Karpas-422 (cell line): Measurements from ENCODE around the gene ADGRG3. TPM values are rescaled to one million over a fixed set of nuclear protein-coding genes. Genes with fewer than 3 reads are reported as not detected.
A peak's percentile ranks its signal among the peaks of the same experiment; 100 is the strongest.

Experiments used
- DNase-seq: peaks from one replicate; pipeline ENCODE4 v3.0.0-alpha.2; 2015
- H2AFZ ChIP-seq: fragments of 200-600 bp; sonication (generic); 2 replicates; pipeline ENCODE4 v1.6.1; 2014; ENCODE audit warnings: antibody characterized with exemption, low read length, mixed read lengths
- H3K27ac ChIP-seq: fragments of 200-600 bp; sonication (generic); 2 replicates; pipeline ENCODE4 v1.5.1; 2014; ENCODE audit warnings: mild to moderate bottlenecking, low read length, moderate library complexity
- H3K27me3 ChIP-seq: fragments of 200-600 bp; sonication (generic); 2 replicates; pipeline ENCODE4 v1.6.1; 2014; ENCODE audit warnings: low read length, mixed read lengths
- H3K36me3 ChIP-seq: fragments of 200-600 bp; sonication (generic); 2 replicates; pipeline ENCODE4 v1.6.1; 2014; ENCODE audit warnings: low read length, mixed read lengths; ENCODE audit not compliant: insufficient read depth
- H3K4me1 ChIP-seq: fragments of 200-600 bp; sonication (generic); 2 replicates; pipeline ENCODE4 v1.6.1; 2014; ENCODE audit warnings: mild to moderate bottlenecking, low read length, mixed read lengths
- H3K4me2 ChIP-seq: fragments of 200-600 bp; sonication (generic); 2 replicates; pipeline ENCODE4 v1.6.1; 2014; ENCODE audit warnings: low read length, low read depth, mild to moderate bottlenecking; ENCODE audit not compliant: poor library complexity, severe bottlenecking
- H3K4me3 ChIP-seq: fragments of 200-600 bp; sonication (generic); 2 replicates; pipeline ENCODE4 v1.5.1; 2014; ENCODE audit warnings: mild to moderate bottlenecking, antibody characterized with exemption, low read length, mixed read lengths
- H3K79me2 ChIP-seq: fragments of 200-600 bp; sonication (generic); 2 replicates; pipeline ENCODE4 v1.6.1; 2014; ENCODE audit warnings: mild to moderate bottlenecking, low read length, mixed read lengths
- H3K9ac ChIP-seq: fragments of 200-600 bp; sonication (generic); 2 replicates; pipeline ENCODE4 v1.6.0; 2014; ENCODE audit warnings: low read length
- H3K9me2 ChIP-seq: fragments of 200-600 bp; sonication (generic), shearing (Covaris generic); replicated peaks from 2 replicates; pipeline ENCODE4 v1.6.0; 2014; ENCODE audit warnings: mild to moderate bottlenecking, low read length, moderate library complexity; ENCODE audit not compliant: insufficient read depth
- H3K9me3 ChIP-seq: fragments of 300-700, 200-600 bp; sonication (generic); 2 replicates; pipeline ENCODE4 v1.6.1; 2014; ENCODE audit warnings: low read length, mixed read lengths
- H4K20me1 ChIP-seq: fragments of 200-600 bp; sonication (generic); 2 replicates; pipeline ENCODE4 v1.6.1; 2014; ENCODE audit warnings: mild to moderate bottlenecking, antibody characterized with exemption, low read length, low read depth; ENCODE audit not compliant: insufficient read depth
- total RNA-seq: library from RNA; depleted of rRNA; stranded (reverse); fragments of >200 nt; shearing (Covaris generic); gene quantifications from 2 replicates; pipeline ENCODE4 v1.2.3, GENCODE V29; 2014; ENCODE audit warnings: low replicate concordance

ADGRG3 gene
- total RNA-seq, 1 experiment from 2014 or later, result not detected

DNA sequence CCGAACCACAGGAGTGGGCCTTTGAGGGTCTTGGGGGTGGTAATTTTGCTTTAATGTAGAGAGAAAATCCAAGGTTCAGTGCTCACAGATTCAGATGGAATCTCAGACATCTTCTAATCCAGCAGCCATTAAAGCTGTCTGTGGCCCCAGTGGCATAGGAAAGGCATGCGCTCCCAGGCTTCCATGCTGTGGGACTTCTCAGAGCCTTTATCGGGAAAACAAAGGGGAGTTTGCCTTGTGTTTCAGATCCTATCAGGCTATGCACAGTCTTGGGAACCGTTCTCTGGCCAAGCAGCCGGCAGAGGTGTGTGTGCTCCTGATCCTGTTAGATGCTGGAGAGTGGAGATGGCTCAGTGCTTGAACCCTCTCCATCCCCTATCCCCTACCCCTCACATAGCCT, 31.9 kb upstream of the ADGRG3 start:
- no peaks in the 10 kb centered on the region for H3K9me2 ChIP-seq
- H3K4me2 ChIP-seq, result no peak overlapping the region
- no peak for DNase-seq
- H3K27me3 ChIP-seq, result no peaks in the 10 kb centered on the region
- H3K27ac ChIP-seq, result no peak overlapping the region
- no peak overlapping the region for H3K4me3 ChIP-seq
- no peaks in the 10 kb centered on the region for H3K9me3 ChIP-seq
- no peaks in the 10 kb centered on the region for H3K79me2 ChIP-seq
- H3K4me1 ChIP-seq, result no peaks in the 10 kb centered on the region
- no peaks in the 10 kb centered on the region; the same call in 1 of the 2 replicates for H4K20me1 ChIP-seq
- no peak overlapping the region for H2AFZ ChIP-seq
- no peak overlapping the region for H3K9ac ChIP-seq
- no peaks in the 10 kb centered on the region for H3K36me3 ChIP-seq

DNA sequence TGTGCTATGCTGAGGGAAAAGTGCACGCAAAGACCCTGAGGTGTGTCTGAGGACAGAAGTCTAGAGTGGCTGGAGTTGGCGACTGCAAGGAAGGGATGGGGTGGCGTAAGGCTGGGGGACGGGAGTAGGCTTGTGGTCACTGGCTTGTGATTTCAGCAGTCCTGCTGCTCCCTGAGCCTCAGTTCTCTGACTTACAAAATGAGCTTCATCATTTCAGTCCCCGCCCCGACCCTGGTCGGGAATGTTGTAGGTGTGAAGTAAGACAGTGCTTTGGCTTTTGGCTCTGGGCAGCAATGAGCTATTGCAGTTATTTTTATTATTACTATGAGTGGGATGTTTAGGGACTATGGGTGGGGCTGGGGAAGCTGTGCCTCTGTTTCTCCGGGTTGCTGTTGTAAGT, 31.1 kb upstream of the ADGRG3 start:
- H4K20me1 ChIP-seq, result no peaks in the 10 kb centered on the region; the same call in 1 of the 2 replicates
- no peaks in the 10 kb centered on the region for H3K27me3 ChIP-seq
- H2AFZ ChIP-seq, result no peak overlapping the region
- H3K4me2 ChIP-seq, result no peak overlapping the region
- no peak overlapping the region for H3K27ac ChIP-seq
- no peak overlapping the region for H3K4me3 ChIP-seq
- H3K9me2 ChIP-seq, result no peaks in the 10 kb centered on the region
- H3K9ac ChIP-seq, result no peak overlapping the region
- H3K9me3 ChIP-seq, result no peaks in the 10 kb centered on the region
- DNase-seq, result no peak
- no peaks in the 10 kb centered on the region for H3K36me3 ChIP-seq
- no peaks in the 10 kb centered on the region for H3K4me1 ChIP-seq
- no peaks in the 10 kb centered on the region for H3K79me2 ChIP-seq

DNA sequence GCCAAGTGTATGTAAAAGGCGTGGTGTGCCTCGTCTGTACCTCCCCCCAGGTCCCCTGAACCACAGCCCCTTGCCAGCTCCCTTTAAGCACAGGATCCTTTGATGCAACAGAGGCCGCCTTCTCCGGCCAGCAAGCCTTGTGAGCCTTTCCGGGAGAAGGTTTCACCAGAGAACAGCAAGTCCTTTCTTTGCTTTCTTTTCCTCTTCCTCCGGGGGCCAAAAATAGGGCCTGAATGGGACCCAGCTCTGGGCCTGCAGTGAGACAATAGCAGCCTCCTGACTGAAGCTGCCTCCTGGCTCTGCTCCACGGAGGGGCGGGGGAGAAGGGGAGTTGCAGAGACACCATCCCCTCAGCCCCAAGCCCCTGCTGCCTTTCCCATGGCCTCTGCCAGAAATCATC, 30.7 kb upstream of the ADGRG3 start:
- DNase-seq, result no peak
- Histone ChIP-seq H3K9me2 (no peaks in the 10 kb centered on the region), H3K9ac (no peak overlapping the region), H3K36me3 (no peaks in the 10 kb centered on the region), H3K4me2 (no peak overlapping the region), H3K4me1 (no peaks in the 10 kb centered on the region), H3K4me3 (no peak overlapping the region), H3K9me3 (no peaks in the 10 kb centered on the region), H4K20me1 (no peaks in the 10 kb centered on the region; the same call in 1 of the 2 replicates), H2AFZ (no peak overlapping the region), H3K79me2 (no peaks in the 10 kb centered on the region), H3K27ac (no peak overlapping the region), H3K27me3 (no peaks in the 10 kb centered on the region)

DNA sequence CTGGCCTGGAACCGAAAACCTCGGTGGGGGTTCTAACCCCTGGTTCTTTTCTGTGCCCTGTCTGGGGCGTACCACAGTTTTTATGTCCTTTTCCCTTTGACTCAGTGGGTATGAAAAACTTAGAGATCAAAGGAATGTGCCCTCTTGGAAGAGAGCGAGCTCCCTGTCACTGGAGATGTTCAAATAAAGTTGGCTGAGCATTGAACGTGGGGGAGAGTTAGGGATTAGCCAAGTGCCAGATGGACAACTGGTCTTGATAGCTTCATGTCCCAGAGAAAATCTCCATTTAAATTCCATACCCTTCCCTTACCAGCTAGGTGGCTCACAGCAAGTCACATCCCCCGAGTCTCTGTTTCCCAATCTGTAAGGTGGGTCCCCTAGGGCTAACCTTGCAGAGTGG, 30.1 kb upstream of the ADGRG3 start:
- H3K9me2 ChIP-seq, result no peaks in the 10 kb centered on the region
- no peak overlapping the region for H3K9ac ChIP-seq
- H3K27me3 ChIP-seq, result no peaks in the 10 kb centered on the region
- H3K4me2 ChIP-seq, result no peak overlapping the region
- H3K79me2 ChIP-seq, result no peaks in the 10 kb centered on the region
- no peak overlapping the region for H3K27ac ChIP-seq
- H3K36me3 ChIP-seq, result no peaks in the 10 kb centered on the region
- no peaks in the 10 kb centered on the region for H3K4me1 ChIP-seq
- H3K9me3 ChIP-seq, result no peaks in the 10 kb centered on the region
- DNase-seq, result no peak
- H3K4me3 ChIP-seq, result no peak overlapping the region
- no peaks in the 10 kb centered on the region; the same call in 1 of the 2 replicates for H4K20me1 ChIP-seq
- no peak overlapping the region for H2AFZ ChIP-seq

DNA sequence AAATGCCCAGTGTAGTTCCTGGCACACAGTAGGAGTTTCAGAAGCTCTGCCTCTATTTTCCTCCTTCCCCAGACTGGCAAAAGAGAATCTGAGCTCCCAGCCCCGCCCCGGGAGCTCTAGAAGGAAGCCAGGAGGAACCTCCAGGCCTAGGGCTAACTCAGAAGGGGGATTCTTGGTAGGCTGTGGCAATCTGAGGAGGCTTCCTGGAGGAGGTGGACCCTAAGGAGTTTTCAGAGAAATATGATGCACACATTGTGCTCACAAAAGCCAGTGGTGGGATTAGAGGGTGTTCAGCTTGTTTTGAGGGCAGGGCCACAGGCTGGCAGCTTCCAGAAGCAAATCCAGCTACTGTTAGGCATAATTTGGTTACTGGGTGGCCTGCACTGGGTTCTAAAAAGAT, 29.7 kb upstream of the ADGRG3 start:
- no peaks in the 10 kb centered on the region for H3K9me3 ChIP-seq
- H4K20me1 ChIP-seq, result no peaks in the 10 kb centered on the region; the same call in 1 of the 2 replicates
- H3K9ac ChIP-seq, result no peak overlapping the region
- H3K27ac ChIP-seq, result no peak overlapping the region
- H3K27me3 ChIP-seq, result no peaks in the 10 kb centered on the region
- H3K9me2 ChIP-seq, result no peaks in the 10 kb centered on the region
- H3K79me2 ChIP-seq, result no peaks in the 10 kb centered on the region
- DNase-seq, result no peak
- no peak overlapping the region for H2AFZ ChIP-seq
- H3K4me2 ChIP-seq, result no peak overlapping the region
- no peak overlapping the region for H3K4me3 ChIP-seq
- no peaks in the 10 kb centered on the region for H3K4me1 ChIP-seq
- no peaks in the 10 kb centered on the region for H3K36me3 ChIP-seq

DNA sequence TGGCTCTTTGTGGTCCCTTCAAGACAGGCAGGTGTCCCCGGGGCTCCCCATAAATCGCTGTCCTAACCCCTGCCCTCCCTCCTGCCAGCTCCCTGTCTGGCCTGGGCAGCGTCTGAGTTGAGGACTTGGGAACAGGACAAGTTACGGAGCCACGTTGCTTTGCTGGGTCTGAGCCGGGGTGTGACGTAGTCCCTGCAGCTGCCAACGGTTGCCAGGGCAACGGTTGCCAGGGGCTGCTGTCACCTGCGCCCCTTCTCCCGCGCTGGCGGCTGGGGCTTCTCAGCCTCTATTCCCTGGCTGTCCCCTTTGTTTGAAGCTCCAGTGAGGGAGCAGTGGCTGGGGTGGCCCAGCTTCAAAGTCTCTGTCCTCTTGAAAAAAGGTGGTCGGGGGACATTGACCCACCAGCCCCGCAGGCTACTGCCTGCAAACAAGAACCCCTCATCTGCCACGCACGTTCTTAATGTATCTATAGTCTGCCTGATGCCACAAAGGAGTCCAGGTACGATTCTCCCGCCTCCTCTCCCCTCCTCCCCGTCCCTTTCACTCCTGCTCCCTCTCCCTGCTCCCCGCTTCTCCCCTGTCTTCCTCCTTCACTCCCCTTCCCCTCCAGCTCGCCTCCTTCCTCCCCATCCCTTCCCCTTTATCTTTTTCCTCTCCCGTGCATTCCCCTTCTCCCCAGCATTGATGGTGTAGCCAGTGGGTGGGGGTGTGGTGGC, 28.8 kb upstream of the ADGRG3 start:
- no peaks in the 10 kb centered on the region for H3K27me3 ChIP-seq
- H3K27ac ChIP-seq, result no peak overlapping the region
- DNase-seq, result peak; percentile 52
- H2AFZ ChIP-seq, result no peak overlapping the region
- no peak overlapping the region for H3K4me3 ChIP-seq
- no peaks in the 10 kb centered on the region for H3K9me2 ChIP-seq
- H3K79me2 ChIP-seq, result no peaks in the 10 kb centered on the region
- H4K20me1 ChIP-seq, result no peaks in the 10 kb centered on the region
- H3K4me1 ChIP-seq, result no peaks in the 10 kb centered on the region
- no peak overlapping the region for H3K4me2 ChIP-seq
- H3K9me3 ChIP-seq, result no peaks in the 10 kb centered on the region
- no peaks in the 10 kb centered on the region for H3K36me3 ChIP-seq
- H3K9ac ChIP-seq, result no peak overlapping the region

DNA sequence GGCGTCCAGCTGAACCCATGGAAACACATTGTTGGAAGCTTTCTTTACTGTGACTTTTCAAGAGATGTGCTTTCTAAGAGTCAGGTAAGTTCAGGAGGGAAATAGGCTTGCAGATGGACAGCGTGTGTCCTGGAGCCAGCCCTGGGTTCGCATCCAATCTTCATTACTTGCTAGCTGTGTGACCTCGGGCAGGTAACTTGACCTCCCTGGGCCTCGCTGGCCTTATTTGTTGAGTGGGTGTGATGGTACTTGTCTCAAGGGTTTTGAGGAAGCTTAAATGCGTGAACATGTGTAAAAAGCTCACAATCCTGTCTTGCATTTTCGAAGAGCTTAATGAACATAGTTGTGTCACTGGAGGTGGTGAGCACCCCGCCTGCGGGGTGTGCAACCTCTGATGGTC, 27.9 kb upstream of the ADGRG3 start:
- Histone ChIP-seq H3K4me3 (no peak overlapping the region), H3K27ac (no peak overlapping the region), H3K9ac (no peak overlapping the region), H3K36me3 (no peaks in the 10 kb centered on the region), H3K4me2 (no peak overlapping the region), H2AFZ (no peak overlapping the region), H3K27me3 (no peaks in the 10 kb centered on the region), H3K9me3 (no peaks in the 10 kb centered on the region), H3K79me2 (no peaks in the 10 kb centered on the region), H3K4me1 (no peaks in the 10 kb centered on the region), H3K9me2 (no peaks in the 10 kb centered on the region), H4K20me1 (no peaks in the 10 kb centered on the region)
- DNase-seq, result no peak

DNA sequence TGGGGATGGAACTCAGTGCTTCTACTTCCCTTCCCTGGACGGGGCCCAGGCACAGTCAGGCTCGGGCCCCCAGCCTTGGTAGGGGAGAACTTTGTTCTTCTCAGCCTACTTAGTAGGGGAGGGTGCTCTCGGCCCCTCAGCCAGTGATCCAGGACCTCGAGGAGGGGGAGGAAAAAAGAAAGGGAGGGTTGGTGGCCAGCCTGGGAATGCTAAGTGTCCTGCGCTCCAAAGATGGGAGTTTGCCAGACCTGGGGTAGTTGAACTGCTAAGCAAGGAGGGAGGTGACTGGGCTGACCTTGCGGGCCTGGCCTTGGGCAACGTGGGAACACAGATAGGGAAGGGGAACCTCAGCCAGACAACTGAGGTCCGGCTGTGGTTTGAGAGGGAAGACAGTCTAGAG, 27.5 kb upstream of the ADGRG3 start:
- Histone ChIP-seq H3K27ac (no peak overlapping the region), H3K4me1 (no peaks in the 10 kb centered on the region), H3K4me3 (no peak overlapping the region), H2AFZ (no peak overlapping the region), H3K36me3 (no peaks in the 10 kb centered on the region), H3K79me2 (no peaks in the 10 kb centered on the region), H3K4me2 (no peak overlapping the region), H4K20me1 (no peaks in the 10 kb centered on the region), H3K9me3 (no peaks in the 10 kb centered on the region), H3K9me2 (no peaks in the 10 kb centered on the region), H3K9ac (no peak overlapping the region), H3K27me3 (no peaks in the 10 kb centered on the region)
- DNase-seq, result no peak
